B cell (primary cell): ENCODE results near the gene METTL25. TPM values are rescaled to one million over a fixed set of nuclear protein-coding genes. Genes with fewer than 3 reads are reported as not detected.

Experiments
- ATAC-seq: fragments of 200-7000 bp; cut with Tn5 transposase; one replicate; pipeline ENCODE4 v1.10.0; 2021; ENCODE audit warnings: low read depth, mild to moderate bottlenecking, moderate number of reproducible peaks, moderate library complexity
- CTCF ChIA-PET: fragments of 350-600 bp; sonication (Branson Sonifier 250); formaldehyde crosslinking; loops from one replicate; lab custom pipeline; 2021; ENCODE audit warnings: antibody characterized with exemption, inconsistent platforms; lab: Charles Lee
- POLR2A ChIA-PET: fragments of 350-600 bp; sonication (Branson Sonifier 250); formaldehyde crosslinking; loops from one replicate; lab custom pipeline; 2021; ENCODE audit warnings: antibody characterized with exemption; lab: Charles Lee
- DNase-seq: peaks from one replicate; pipeline ENCODE4 v3.0.0; 2013
- H2AFZ ChIP-seq: 2 replicates; pipeline ENCODE4 v1.6.1; 2012; ENCODE audit warnings: mild to moderate bottlenecking, low read depth, low read length; ENCODE audit not compliant: insufficient read depth, poor library complexity, severe bottlenecking
- H3K27ac ChIP-seq, 2 donors: 1 replicate in 1 of 2; 2 replicates in 1 of 2; pipeline ENCODE4 v1.5.1; 2012 to 2013; ENCODE audit warnings: low read length in 2 of 2, mild to moderate bottlenecking in 2 of 2, moderate library complexity in 1 of 2
- H3K27me3 ChIP-seq, 4 experiments: fragments of 200-600 bp in 1 of 4; sonication (generic) in 1 of 4; replicated peaks in 1 of 4; 1 replicate in 2 of 4; 2 replicates in 2 of 4; pipeline versions ENCODE4 v1.6.1 to v1.7.0; 2013 to 2016; ENCODE audit warnings: low read length in 3 of 4, mild to moderate bottlenecking in 2 of 4, mixed read lengths in 1 of 4, moderate library complexity in 1 of 4; ENCODE audit not compliant: insufficient read depth in 4 of 4, control insufficient read depth in 3 of 4; ENCODE audit errors: control extremely low read depth in 1 of 4
- H3K36me3 ChIP-seq, 2 experiments: replicated peaks in 1 of 2; 1 replicate in 1 of 2; 2 replicates in 1 of 2; pipeline versions ENCODE4 v1.6.1 to v1.7.1; 2013; ENCODE audit warnings: low read length in 1 of 2; ENCODE audit not compliant: insufficient read depth in 2 of 2, control insufficient read depth in 1 of 2; ENCODE audit errors: control extremely low read depth in 1 of 2, extremely low read depth in 1 of 2
- H3K4me1 ChIP-seq, 2 donors: fragments of 200-600 bp in 1 of 2; sonication (generic) in 1 of 2; 1 replicate in 1 of 2; 2 replicates in 1 of 2; pipeline versions ENCODE4 v1.5.1 to v1.6.1; 2013 to 2017; ENCODE audit warnings: low read length in 2 of 2; ENCODE audit not compliant: control insufficient read depth in 2 of 2, insufficient read depth in 2 of 2
- H3K4me2 ChIP-seq: replicated peaks from 2 replicates; pipeline ENCODE3; 2012; ENCODE audit warnings: mild to moderate bottlenecking, low read depth, low read length; ENCODE audit not compliant: poor library complexity, severe bottlenecking
- H3K4me3 ChIP-seq, 5 experiments: fragments of 200-600 bp in 1 of 5; sonication (generic) in 1 of 5; 1 replicate in 3 of 5; 2 replicates in 2 of 5; pipeline versions ENCODE4 v1.5.1 to v1.7.0; 2011 to 2016; ENCODE audit warnings: low read length in 4 of 5, mild to moderate bottlenecking in 4 of 5, low read depth in 2 of 5, control low read depth in 1 of 5, moderate library complexity in 1 of 5; ENCODE audit not compliant: insufficient read depth in 1 of 5; ENCODE audit errors: control extremely low read depth in 1 of 5, extremely low read depth in 1 of 5
- H3K79me2 ChIP-seq: fragments of 200-600 bp; sonication (generic); one replicate; pipeline ENCODE4 v1.6.0; 2016; ENCODE audit warnings: low read length; ENCODE audit not compliant: control insufficient read depth, insufficient read depth
- H3K9ac ChIP-seq: fragments of 200-600 bp; sonication (generic); 2 replicates; pipeline ENCODE4 v1.6.1; 2017; ENCODE audit warnings: mild to moderate bottlenecking, low read length, moderate library complexity
- H3K9me3 ChIP-seq, 3 donors: one replicate each; pipeline versions ENCODE4 v1.6.1 to v1.7.1; 2013; ENCODE audit warnings: low read length in 2 of 3; ENCODE audit not compliant: control insufficient read depth in 2 of 3, insufficient read depth in 1 of 3; ENCODE audit errors: control extremely low read depth in 1 of 3
- H4K20me1 ChIP-seq: 2 replicates; pipeline ENCODE4 v1.6.0; 2012; ENCODE audit warnings: mild to moderate bottlenecking, low read length; ENCODE audit not compliant: insufficient read depth, control insufficient read depth, poor library complexity, severe bottlenecking
- H3K27ac Mint-ChIP-seq: one replicate; pipeline ENCODE4 v1.8.0; 2021; ENCODE audit warnings: mixed read lengths
- H3K27me3 Mint-ChIP-seq: one replicate; pipeline ENCODE4 v1.8.0; 2021; ENCODE audit warnings: mixed read lengths
- H3K4me1 Mint-ChIP-seq: one replicate; pipeline ENCODE4 v1.8.0; 2021; ENCODE audit warnings: mixed read lengths
- H3K4me3 Mint-ChIP-seq: one replicate; pipeline ENCODE4 v1.8.0; 2021; ENCODE audit warnings: mixed read lengths
- H3K9me3 Mint-ChIP-seq: one replicate; pipeline ENCODE4 v1.8.0; 2022; ENCODE audit warnings: mixed read lengths; ENCODE audit not compliant: insufficient read depth
- CTCF ChIP-seq: fragments of 200-600 bp; IDR thresholded peaks from one replicate; pipeline ENCODE4 v1.8.0; 2022; ENCODE audit warnings: antibody characterized with exemption, mild to moderate bottlenecking
- EZH2 ChIP-seq: IDR thresholded peaks from 2 replicates; pipeline ENCODE4 v1.6.1; 2012; ENCODE audit warnings: borderline replicate concordance, low read depth, mild to moderate bottlenecking, moderate library complexity, low read length; ENCODE audit not compliant: insufficient read depth, poor library complexity, severe bottlenecking
- WGBS: methylation state at CpG from one replicate; pipeline ENCODE4 v1.1.5; 2013; ENCODE audit warnings: missing lambda C conversion rate; ENCODE audit not compliant: insufficient coverage; 5-methylcytosine and 5-hydroxymethylcytosine counted together
- intact Hi-C: fragments of 100-400 bp; cut with micrococcal nuclease; formaldehyde crosslinking; loops from one replicate; pipeline ENCODE4 v1.10.0; 2022
- polyA plus RNA-seq: library from polyadenylated mRNA; depleted of rRNA; stranded (reverse); fragments of >200 nt; gene quantifications from 2 replicates; pipeline ENCODE4 v1.2.3, GENCODE V29; 2012
- total RNA-seq, 2 donors: library from RNA; stranded (reverse); fragments of 120-200 nt in 1 of 2; gene quantifications; 1 replicate in 1 of 2; 2 replicates in 1 of 2; pipeline versions ENCODE4 v1.2.3 to v1.2.4, GENCODE V29; 2013 to 2022

Gene METTL25
- total and polyA plus RNA-seq, 2 donors (not counting 1 experiment from before 2014, with no cell fraction given), result 5.4 to 24.1 TPM

DNA sequence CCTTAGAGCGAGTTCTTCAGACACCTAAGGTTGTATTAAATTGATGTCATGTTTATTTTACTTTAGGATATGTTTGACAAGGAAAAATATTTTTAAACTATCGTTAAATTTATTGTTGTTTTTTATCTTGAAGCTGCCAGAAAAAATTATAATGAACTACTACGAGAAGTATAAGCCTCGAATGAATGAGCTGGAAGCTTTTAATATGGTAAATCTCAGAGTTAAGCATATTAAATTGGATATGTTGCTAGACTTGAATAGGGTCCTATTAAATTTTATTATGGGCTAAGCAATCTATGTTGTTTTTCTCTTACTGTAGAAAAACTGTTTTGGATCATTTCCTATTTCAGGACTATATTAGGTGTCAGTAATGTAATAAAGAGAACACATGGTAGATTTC, 118.2 kb downstream of the METTL25 start:
- Histone ChIP-seq H3K27ac (no peak overlapping the region), H3K4me1 (no peaks in the 10 kb centered on the region), H3K9me3 (peaks cover 0 to 14% (median 3%) of the 10 kb centered on the region in 3 donors), H3K9ac (no peak overlapping the region), H2AFZ (no peak overlapping the region), H3K27me3 (no peaks in the 10 kb centered on the region), H3K4me2 (no peak overlapping the region), H4K20me1 (no peaks in the 10 kb centered on the region), H3K4me3 (no peak overlapping the region), H3K79me2 (no peaks in the 10 kb centered on the region), H3K36me3 (no peaks in the 10 kb centered on the region)
- H3K27me3 Mint-ChIP-seq, result no peaks in the 10 kb centered on the region
- DNase-seq, result no peak
- TF ChIP-seq CTCF, result no peak
- no peak for TF ChIP-seq EZH2
- intact Hi-C loops, result no loop called here
- CTCF ChIA-PET, result no interaction called here
- H3K4me1 Mint-ChIP-seq, result peaks cover 6% of the 10 kb centered on the region
- 100% methylated on average over 2 of the region's 4 CpGs for WGBS
- no peak overlapping the region for H3K4me3 Mint-ChIP-seq
- no peak overlapping the region for H3K27ac Mint-ChIP-seq
- H3K9me3 Mint-ChIP-seq, result peaks cover 4% of the 10 kb centered on the region
- no peak for ATAC-seq
- POLR2A ChIA-PET, result no interaction called here

DNA sequence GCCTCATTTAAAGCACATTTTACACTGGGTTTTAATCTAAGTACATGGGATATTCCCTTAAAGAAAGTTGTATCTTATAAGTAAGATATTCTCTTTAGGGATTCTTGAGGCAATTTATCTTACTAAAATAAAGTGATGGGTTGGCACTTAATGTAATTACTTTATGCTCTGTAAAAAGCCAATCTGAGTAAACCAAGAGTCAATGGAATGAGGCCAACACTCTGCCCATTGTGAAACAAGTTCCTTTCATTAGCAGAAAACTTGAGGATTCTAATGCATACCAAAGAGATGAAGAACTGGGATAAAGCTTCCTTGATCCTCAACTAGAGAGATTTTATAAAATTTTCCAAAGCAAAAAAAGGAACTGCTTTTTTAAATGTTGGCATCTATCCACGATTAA, 121.2 kb downstream of the METTL25 start:
- H2AFZ ChIP-seq, result no peak overlapping the region
- CTCF ChIA-PET, result no interaction called here
- intact Hi-C loops, result no loop called here
- H3K9ac ChIP-seq, result no peak overlapping the region
- ATAC-seq (no peak), DNase-seq (no peak)
- H3K27me3 ChIP-seq, result no peaks in the 10 kb centered on the region
- H3K79me2 ChIP-seq, result no peaks in the 10 kb centered on the region
- Mint-ChIP-seq H3K27me3 (no peaks in the 10 kb centered on the region), H3K9me3 (peaks cover 5% of the 10 kb centered on the region), H3K4me3 (no peak overlapping the region), H3K4me1 (no peaks in the 10 kb centered on the region), H3K27ac (no peak overlapping the region)
- WGBS, result no CpG with 5 or more reads among the region's 1 CpG
- H3K9me3 ChIP-seq, result no peaks in the 10 kb centered on the region
- no peaks in the 10 kb centered on the region for H3K4me1 ChIP-seq
- no peak overlapping the region for H3K4me2 ChIP-seq
- POLR2A ChIA-PET, result no interaction called here
- H4K20me1 ChIP-seq, result no peaks in the 10 kb centered on the region
- H3K27ac ChIP-seq, result no peak overlapping the region
- TF ChIP-seq EZH2 (no peak), CTCF (no peak)
- H3K4me3 ChIP-seq, result no peak overlapping the region
- H3K36me3 ChIP-seq, result no peaks in the 10 kb centered on the region
